ENCODE results near the gene TPCN2. TPM values are rescaled to one million over a fixed set of nuclear protein-coding genes. Genes with fewer than 3 reads are reported as not detected.

Gene TPCN2
- total RNA-seq, 1 donor from 2014 or later: 23.7 TPM

- peak; percentile 72 for TF ChIP-seq CTCF (IDR thresholded peaks at IDR 0.05; ENCODE audit: unreplicated experiment)
- Mint-ChIP-seq H3K27me3 (ENCODE audit: low read depth) (no peaks in the 10 kb centered on the region), H3K27ac (no peak overlapping the region), H3K36me3 (peaks cover 15% of the 10 kb centered on the region), H3K4me1 (peaks cover 4% of the 10 kb centered on the region), H3K4me3 (no peak overlapping the region), H3K9me3 (no peaks in the 10 kb centered on the region)
- DNase-seq (ENCODE audit: low spot score in 2 of 2, unreplicated experiment in 2 of 2): peak in 1 of 2 experiments; percentile 73
These were observed 40.0 kb downstream of the TPCN2 start for GRCh38 chr11:69088676-69089146.

- Mint-ChIP-seq H3K9me3 (no peaks in the 10 kb centered on the region), H3K27ac (no peak overlapping the region), H3K27me3 (ENCODE audit: low read depth) (no peaks in the 10 kb centered on the region), H3K4me1 (peaks cover 5% of the 10 kb centered on the region), H3K36me3 (peaks cover 15% of the 10 kb centered on the region), H3K4me3 (no peak overlapping the region)
- TF ChIP-seq CTCF (IDR thresholded peaks at IDR 0.05; ENCODE audit: unreplicated experiment): no peak
- no peak for DNase-seq (ENCODE audit: low spot score in 2 of 2, unreplicated experiment in 2 of 2)
These were observed 40.5 kb downstream of the TPCN2 start for GRCh38 chr11:69089258-69089657.

- peaks cover 5% of the 10 kb centered on the region for H3K4me1 Mint-ChIP-seq
- DNase-seq (ENCODE audit: low spot score in 2 of 2, unreplicated experiment in 2 of 2): no peak
- no peaks in the 10 kb centered on the region for H3K27me3 Mint-ChIP-seq (ENCODE audit: low read depth)
- no peaks in the 10 kb centered on the region for H3K9me3 Mint-ChIP-seq
- no peak overlapping the region for H3K27ac Mint-ChIP-seq
- no peak for TF ChIP-seq CTCF (IDR thresholded peaks at IDR 0.05; ENCODE audit: unreplicated experiment)
- peaks cover 15% of the 10 kb centered on the region for H3K36me3 Mint-ChIP-seq
- no peak overlapping the region for H3K4me3 Mint-ChIP-seq
These were observed 43.0 kb downstream of the TPCN2 start for GRCh38 chr11:69091638-69092165.

GRCh38 chr11:69092263-69092662, 43.5 kb downstream of the TPCN2 start:
- Mint-ChIP-seq H3K4me1 (peaks cover 5% of the 10 kb centered on the region), H3K36me3 (peaks cover 15% of the 10 kb centered on the region), H3K9me3 (no peaks in the 10 kb centered on the region), H3K4me3 (no peak overlapping the region), H3K27me3 (ENCODE audit: low read depth) (no peaks in the 10 kb centered on the region), H3K27ac (no peak overlapping the region)
- no peak for DNase-seq (ENCODE audit: low spot score in 2 of 2, unreplicated experiment in 2 of 2)
- no peak for TF ChIP-seq CTCF (IDR thresholded peaks at IDR 0.05; ENCODE audit: unreplicated experiment)

- Mint-ChIP-seq H3K9me3 (no peaks in the 10 kb centered on the region), H3K27ac (no peak overlapping the region), H3K36me3 (peaks cover 15% of the 10 kb centered on the region), H3K4me3 (no peak overlapping the region), H3K4me1 (peaks cover 5% of the 10 kb centered on the region), H3K27me3 (ENCODE audit: low read depth) (no peaks in the 10 kb centered on the region)
- TF ChIP-seq CTCF (IDR thresholded peaks at IDR 0.05; ENCODE audit: unreplicated experiment): no peak
- no peak for DNase-seq (ENCODE audit: low spot score in 2 of 2, unreplicated experiment in 2 of 2)
These were observed 44.4 kb downstream of the TPCN2 start for GRCh38 chr11:69093106-69093505.

Data from mesothelial cell of epicardium (in vitro differentiated cells).